ENCODE measurements around the gene ATG7. TPM values are rescaled to one million over a fixed set of nuclear protein-coding genes. Genes with fewer than 3 reads are reported as not detected.

ATG7 gene
- total RNA-seq, 6 experiments from 2014 or later = 44.5 to 53.0 (median 49.3) TPM

GRCh38 chr3:11539218-11539617, 267.0 kb downstream of the ATG7 start:
- Mint-ChIP-seq H3K27me3 (ENCODE audit: insufficient read depth) (peaks cover 3% of the 10 kb centered on the region; the same call in 1 of the 2 replicates), H3K4me1 (ENCODE audit: low read depth) (0 out of 2 replicates have a peak, but pooled peaks cover 5% of the 10 kb centered on the region), H3K36me3 (ENCODE audit: low read depth) (no peaks in the 10 kb centered on the region), H3K9me3 (no peaks in the 10 kb centered on the region), H3K4me3 (no peak overlapping the region), H3K27ac (no peak overlapping the region)
- no peak for TF ChIP-seq CTCF (IDR thresholded peaks at IDR 0.05)
- no peak for DNase-seq

GRCh38 chr3:11539677-11540076, 267.5 kb downstream of the ATG7 start:
- H3K4me1 Mint-ChIP-seq (ENCODE audit: low read depth) = 0 out of 2 replicates have a peak, but pooled peaks cover 5% of the 10 kb centered on the region
- H3K4me3 Mint-ChIP-seq = no peak overlapping the region
- peaks cover 3% of the 10 kb centered on the region; the same call in 1 of the 2 replicates for H3K27me3 Mint-ChIP-seq (ENCODE audit: insufficient read depth)
- DNase-seq = no peak
- H3K9me3 Mint-ChIP-seq = no peaks in the 10 kb centered on the region
- H3K27ac Mint-ChIP-seq = no peak overlapping the region
- no peak for TF ChIP-seq CTCF (IDR thresholded peaks at IDR 0.05)
- no peaks in the 10 kb centered on the region for H3K36me3 Mint-ChIP-seq (ENCODE audit: low read depth)

GRCh38 chr3:11541321-11542303, 269.4 kb downstream of the ATG7 start:
- no peak overlapping the region for H3K4me3 Mint-ChIP-seq
- no peak for DNase-seq

GRCh38 chr3:11542551-11542950, 270.4 kb downstream of the ATG7 start:
- Mint-ChIP-seq H3K27me3 (ENCODE audit: insufficient read depth) (peaks cover 3% of the 10 kb centered on the region; the same call in 1 of the 2 replicates), H3K9me3 (no peaks in the 10 kb centered on the region; the same call in 1 of the 2 replicates), H3K27ac (no peak overlapping the region), H3K4me3 (no peak overlapping the region), H3K36me3 (ENCODE audit: low read depth) (peaks cover 10% of the 10 kb centered on the region), H3K4me1 (ENCODE audit: low read depth) (0 out of 2 replicates have a peak, but pooled peaks cover 5% of the 10 kb centered on the region)
- no peak for DNase-seq
- TF ChIP-seq CTCF (IDR thresholded peaks at IDR 0.05) = no peak

More at GRCh38 chr3:11541321-11542303, 269.4 kb downstream of the ATG7 start:
- no peak for TF ChIP-seq CTCF (IDR thresholded peaks at IDR 0.05)
- Mint-ChIP-seq H3K9me3 (no peaks in the 10 kb centered on the region), H3K27ac (no peak overlapping the region), H3K36me3 (ENCODE audit: low read depth) (0 out of 2 replicates have a peak, but pooled peaks cover under 1% of the 10 kb centered on the region), H3K4me1 (ENCODE audit: low read depth) (0 out of 2 replicates have a peak, but pooled peaks cover 5% of the 10 kb centered on the region), H3K27me3 (ENCODE audit: insufficient read depth) (peaks cover 3% of the 10 kb centered on the region; the same call in 1 of the 2 replicates)

- TF ChIP-seq CTCF (IDR thresholded peaks at IDR 0.05) = no peak
- Mint-ChIP-seq H3K27me3 (ENCODE audit: insufficient read depth) (peaks cover 3% of the 10 kb centered on the region; the same call in 1 of the 2 replicates), H3K36me3 (ENCODE audit: low read depth) (peaks cover 16% of the 10 kb centered on the region), H3K9me3 (no peaks in the 10 kb centered on the region; the same call in 1 of the 2 replicates), H3K4me3 (no peak overlapping the region), H3K4me1 (ENCODE audit: low read depth) (peaks cover 8% of the 10 kb centered on the region), H3K27ac (no peak overlapping the region)
- DNase-seq = no peak
Observed at GRCh38 chr3:11543141-11543947, 271.1 kb downstream of the ATG7 start.
